Mesenchymal stem cell (in vitro differentiated cells and primary cell): ENCODE results near the gene MX2.
"Not testable (repeated sequence)": the region's sequence is repeated elsewhere in the genome, so short reads cannot be mapped to it uniquely, and the experiment has no call there.

Source experiments
- DNase-seq: peaks from one replicate; pipeline ENCODE4 v3.0.0-alpha.2; 2013
- H2AFZ ChIP-seq: one replicate; pipeline ENCODE4 v1.6.1; 2013; ENCODE audit warnings: low read depth, mild to moderate bottlenecking, control low read depth, inconsistent platforms, low read length, moderate library complexity
- H2AK5ac ChIP-seq: 2 replicates; pipeline ENCODE4 v1.6.1; 2013; ENCODE audit warnings: low read length, moderate library complexity, mild to moderate bottlenecking, inconsistent platforms; ENCODE audit not compliant: severe bottlenecking
- H2BK120ac ChIP-seq: one replicate; pipeline ENCODE4 v1.6.1; 2013; ENCODE audit warnings: low read depth, mild to moderate bottlenecking, inconsistent platforms, low read length, moderate library complexity
- H2BK12ac ChIP-seq, 2 experiments: one replicate each; pipeline ENCODE4 v1.6.1; 2013; ENCODE audit warnings: inconsistent platforms in 2 of 2, low read length in 2 of 2, mild to moderate bottlenecking in 2 of 2, moderate library complexity in 2 of 2, control low read depth in 1 of 2
- H2BK15ac ChIP-seq: one replicate; pipeline ENCODE4 v1.6.1; 2013; ENCODE audit warnings: mild to moderate bottlenecking, low read depth, inconsistent platforms; ENCODE audit not compliant: poor library complexity, severe bottlenecking
- H2BK5ac ChIP-seq: 2 replicates; pipeline ENCODE4 v1.6.1; 2013; ENCODE audit warnings: low read depth, mild to moderate bottlenecking, low read length, control low read depth, inconsistent platforms; ENCODE audit not compliant: poor library complexity, severe bottlenecking
- H3K14ac ChIP-seq, 2 experiments: one replicate each; pipeline ENCODE4 v1.6.1; 2013; ENCODE audit warnings: inconsistent platforms in 2 of 2, low read length in 2 of 2, control low read depth in 1 of 2, mild to moderate bottlenecking in 1 of 2, moderate library complexity in 1 of 2
- H3K18ac ChIP-seq, 2 experiments: one replicate each; pipeline ENCODE4 v1.6.1; 2013; ENCODE audit warnings: inconsistent platforms in 2 of 2, low read length in 2 of 2, control low read depth in 1 of 2, low read depth in 1 of 2, mild to moderate bottlenecking in 1 of 2
- H3K23ac ChIP-seq, 2 experiments: one replicate each; pipeline ENCODE4 v1.6.1; 2013; ENCODE audit warnings: inconsistent platforms in 2 of 2, low read length in 2 of 2, mild to moderate bottlenecking in 2 of 2, moderate library complexity in 2 of 2, control low read depth in 1 of 2
- H3K27ac ChIP-seq: 2 replicates; pipeline ENCODE4 v1.5.1; 2013; ENCODE audit warnings: mild to moderate bottlenecking, moderate library complexity, low read length, control low read depth, inconsistent platforms; ENCODE audit not compliant: poor library complexity, severe bottlenecking
- H3K27me3 ChIP-seq, 2 experiments: 2 replicates each; pipeline versions ENCODE4 v1.6.1 to v1.7.0; 2013; ENCODE audit warnings: low read length in 2 of 2, mild to moderate bottlenecking in 2 of 2, moderate library complexity in 2 of 2, control low read depth in 1 of 2, inconsistent platforms in 1 of 2; ENCODE audit not compliant: control insufficient read depth in 1 of 2, insufficient read depth in 1 of 2
- H3K36me3 ChIP-seq, 2 experiments: 2 replicates each; pipeline versions ENCODE4 v1.6.1 to v1.7.0; 2013; ENCODE audit warnings: low read length in 2 of 2, control low read depth in 1 of 2, inconsistent platforms in 1 of 2, low read depth in 1 of 2, mild to moderate bottlenecking in 1 of 2; ENCODE audit not compliant: insufficient read depth in 2 of 2, control insufficient read depth in 1 of 2
- H3K4ac ChIP-seq, 2 experiments: one replicate each; pipeline ENCODE4 v1.6.1; 2013; ENCODE audit warnings: inconsistent platforms in 2 of 2, low read length in 2 of 2, mild to moderate bottlenecking in 2 of 2, moderate library complexity in 2 of 2, control low read depth in 1 of 2, low read depth in 1 of 2
- H3K4me1 ChIP-seq: 2 replicates; pipeline ENCODE4 v1.6.1; 2013; ENCODE audit warnings: low read depth, low read length, control low read depth; ENCODE audit not compliant: control insufficient read depth, insufficient read depth
- H3K4me2 ChIP-seq: 2 replicates; pipeline ENCODE4 v1.6.1; 2013; ENCODE audit warnings: low read length, mild to moderate bottlenecking, inconsistent platforms; ENCODE audit not compliant: poor library complexity, severe bottlenecking
- H3K4me3 ChIP-seq, 2 experiments: 2 replicates each; pipeline versions ENCODE4 v1.5.1 to v1.7.0; 2013; ENCODE audit warnings: low read length in 2 of 2, mild to moderate bottlenecking in 2 of 2, control low read depth in 1 of 2, low read depth in 1 of 2; ENCODE audit not compliant: insufficient read depth in 1 of 2
- H3K79me1 ChIP-seq: replicated peaks from 2 replicates; pipeline ENCODE4 v1.6.1; 2013; ENCODE audit warnings: mild to moderate bottlenecking, control low read depth, low read length, inconsistent platforms; ENCODE audit not compliant: poor library complexity, severe bottlenecking
- H3K9ac ChIP-seq: 2 replicates; pipeline ENCODE4 v1.7.0; 2013; ENCODE audit warnings: mild to moderate bottlenecking, low read length, moderate library complexity
- H3K9me3 ChIP-seq: 2 replicates; pipeline ENCODE4 v1.7.0; 2013; ENCODE audit warnings: mild to moderate bottlenecking, low read length; ENCODE audit not compliant: control insufficient read depth
- H4K8ac ChIP-seq: one replicate; pipeline ENCODE4 v1.6.1; 2013; ENCODE audit warnings: inconsistent platforms, mild to moderate bottlenecking, low read length, moderate library complexity
- H4K91ac ChIP-seq: one replicate; pipeline ENCODE4 v1.6.1; 2013; ENCODE audit warnings: mild to moderate bottlenecking, low read length, inconsistent platforms
- WGBS: methylation state at CpG from one replicate; pipeline ENCODE4 v1.1.7; 2013; ENCODE audit warnings: mixed read lengths; 5-methylcytosine and 5-hydroxymethylcytosine counted together

MX2 gene

DNA sequence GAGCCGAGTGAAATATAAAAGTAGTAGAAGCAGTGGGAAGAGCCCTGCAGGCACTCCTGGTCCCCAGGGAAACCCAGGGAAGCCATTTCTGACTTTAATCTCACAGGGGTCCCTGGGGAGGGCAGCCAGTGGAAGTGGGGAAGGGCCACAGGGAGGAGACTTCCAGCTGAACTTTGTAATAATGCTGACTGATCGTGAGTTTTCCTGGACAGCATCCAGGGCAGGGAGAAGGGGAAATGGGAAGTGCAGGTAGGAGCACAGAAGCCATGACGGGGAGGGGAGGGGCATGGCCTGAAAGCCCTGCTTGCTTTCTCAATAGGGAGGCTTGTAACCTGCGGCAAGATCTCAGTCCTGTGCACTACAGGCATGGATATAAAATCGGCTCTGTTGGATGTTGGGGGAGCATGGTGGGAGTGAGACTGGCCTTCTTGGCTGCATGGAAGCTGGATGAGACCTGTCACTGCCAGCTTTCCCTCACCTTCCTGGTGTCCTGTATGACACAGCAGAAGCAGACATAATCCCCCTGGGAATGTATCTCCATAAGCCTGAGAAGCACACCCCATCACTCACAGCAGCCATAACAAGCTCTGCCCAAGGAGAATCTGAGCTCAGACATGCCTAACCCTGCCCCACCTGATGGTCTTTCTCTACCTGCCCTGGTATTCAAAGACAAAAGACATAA lies 49.1 kb downstream of the MX2 start:
- Histone ChIP-seq H4K91ac (no peak overlapping the region), H3K14ac (no peak overlapping the region), H2AK5ac (no peak overlapping the region), H2BK120ac (no peak overlapping the region), H3K27ac (no peak overlapping the region), H3K4me3 (no peak overlapping the region), H3K4ac (no peak overlapping the region), H3K9me3 (no peaks in the 10 kb centered on the region), H3K4me1 (no peaks in the 10 kb centered on the region), H3K4me2 (no peak overlapping the region), H3K36me3 (peaks cover 0 to 47% of the 10 kb centered on the region in 2 experiments), H3K27me3 (peaks cover 0 to 6% of the 10 kb centered on the region in 2 experiments), H2BK5ac (no peak overlapping the region), H2BK15ac (no peak overlapping the region), H2AFZ (no peak overlapping the region), H3K79me1 (no peaks in the 10 kb centered on the region), H2BK12ac (no peak overlapping the region), H4K8ac (no peak overlapping the region), H3K23ac (no peak overlapping the region), H3K9ac (no peak overlapping the region), H3K18ac (no peak overlapping the region)
- no peak for DNase-seq
- WGBS = 81% methylated on average over 4 of the region's 5 CpGs

GRCh38 chr21:41411449-41412089 lies 49.7 kb downstream of the MX2 start:
- Histone ChIP-seq H3K27ac (no peak overlapping the region), H3K9ac (no peak overlapping the region), H2BK15ac (no peak overlapping the region), H3K4me1 (no peaks in the 10 kb centered on the region), H3K4me3 (no peak overlapping the region), H3K4me2 (no peak overlapping the region), H3K23ac (no peak overlapping the region), H2AK5ac (no peak overlapping the region), H3K18ac (no peak overlapping the region), H3K9me3 (no peaks in the 10 kb centered on the region), H4K8ac (no peak overlapping the region), H2AFZ (no peak overlapping the region), H4K91ac (no peak overlapping the region), H2BK5ac (no peak overlapping the region), H3K27me3 (peaks cover 0 to 6% of the 10 kb centered on the region in 2 experiments), H2BK12ac (no peak overlapping the region), H3K14ac (no peak overlapping the region), H2BK120ac (no peak overlapping the region), H3K36me3 (peaks cover 0 to 41% of the 10 kb centered on the region in 2 experiments), H3K79me1 (no peaks in the 10 kb centered on the region), H3K4ac (no peak overlapping the region)
- 89% methylated on average over 4 of the region's 5 CpGs for WGBS
- DNase-seq = peak; percentile 2

- H3K23ac ChIP-seq, H3K14ac ChIP-seq, H3K4me3 ChIP-seq, H3K36me3 ChIP-seq, DNase-seq, H3K4me2 ChIP-seq, H3K4ac ChIP-seq, H2BK12ac ChIP-seq, H3K18ac ChIP-seq, H2BK120ac ChIP-seq, H2BK5ac ChIP-seq, H3K27me3 ChIP-seq, H3K4me1 ChIP-seq, H4K91ac ChIP-seq, H4K8ac ChIP-seq, H3K27ac ChIP-seq, H3K9ac ChIP-seq, H2BK15ac ChIP-seq, H2AK5ac ChIP-seq, H3K9me3 ChIP-seq, H2AFZ ChIP-seq, H3K79me1 ChIP-seq: not testable (repeated sequence)
- no CpG with 5 or more reads among the region's 2 CpGs for WGBS
Measured at GRCh38 chr21:41417505-41417904, 55.7 kb downstream of the MX2 start.

- Histone ChIP-seq H3K4me1 (peaks cover 8% of the 10 kb centered on the region), H3K36me3 (no peaks in the 10 kb centered on the region), H2BK12ac (no peak overlapping the region), H2BK5ac (no peak overlapping the region), H4K91ac (no peak overlapping the region), H3K18ac (no peak overlapping the region), H3K4me2 (no peak overlapping the region), H4K8ac (no peak overlapping the region), H3K4ac (no peak overlapping the region), H3K27me3 (no peaks in the 10 kb centered on the region), H2BK120ac (no peak overlapping the region), H3K9ac (no peak overlapping the region), H3K9me3 (no peaks in the 10 kb centered on the region), H3K4me3 (no peak overlapping the region), H2AFZ (no peak overlapping the region), H2AK5ac (no peak overlapping the region), H2BK15ac (no peak overlapping the region), H3K23ac (no peak overlapping the region), H3K27ac (no peak overlapping the region), H3K79me1 (no peaks in the 10 kb centered on the region), H3K14ac (no peak overlapping the region)
- no peak for DNase-seq
- WGBS = 97% methylated on average over 6 of the region's 6 CpGs
Measured at GRCh38 chr21:41418393-41418792, 56.6 kb downstream of the MX2 start.
